K562 (cell line): Measurements from ENCODE around the gene IL1B. TPM values are rescaled to one million over a fixed set of nuclear protein-coding genes. Genes with fewer than 3 reads are reported as not detected.

Source experiments
- MAFG ChIP-seq: fragments of 450-650 bp; conservative IDR thresholded peaks from 2 replicates; pipeline ENCODE4 v1.6.1; 2016; ENCODE audit warnings: missing genetic modification characterization, missing compliant biosample characterization
- polyA plus RNA-seq, 8 experiments: library from polyadenylated mRNA; depleted of rRNA in 4 of 8; stranded (reverse) in 5 of 8; unstranded in 3 of 8; fragments of >200 nt; fragmentation: Nextera tagmentation in 2 of 8; fragmentation: Illumina TruSeq in 1 of 8; extraction: Ambion mirVana in 2 of 8; extraction: Trizol in 1 of 8; gene quantifications; 2 replicates each; pipeline versions ENCODE4 v1.2.1 to v1.2.3, GENCODE V29; 2011 to 2014; ENCODE audit warnings: inconsistent platforms in 1 of 8, missing spikeins in 1 of 8
- total RNA-seq, 7 experiments: library from RNA; depleted of rRNA in 6 of 7; stranded (reverse); fragments of >200 nt in 6 of 7; fragmentation: Illumina TruSeq in 2 of 7; extraction: Trizol in 2 of 7; gene quantifications; 2 replicates each; pipeline versions ENCODE4 v1.2.1 to v1.2.3, GENCODE V29; 2011 to 2021; ENCODE audit warnings: low replicate concordance in 1 of 7
- TF ChIP-seq, protein P1 (sequence below): fragments of 200-600 bp; sonication (generic); IDR thresholded peaks from one replicate; pipeline ENCODE4 v1.6.1; 2012; ENCODE audit warnings: mild to moderate bottlenecking, low read depth, low read length, inconsistent platforms
- TF ChIP-seq, protein P2 (sequence below): fragments of 250-450 bp; sonication (Bioruptor Pico); IDR thresholded peaks from 2 replicates; pipeline ENCODE4 v1.8.0; 2021; ENCODE audit warnings: mild to moderate bottlenecking, moderate library complexity

The IL1B gene
- total and polyA plus RNA-seq, 9 of the 15 experiments (the other 6 are each of a cell fraction or from before 2014, with no cell fraction given): 0.29 TPM; not detected in 8

DNA sequence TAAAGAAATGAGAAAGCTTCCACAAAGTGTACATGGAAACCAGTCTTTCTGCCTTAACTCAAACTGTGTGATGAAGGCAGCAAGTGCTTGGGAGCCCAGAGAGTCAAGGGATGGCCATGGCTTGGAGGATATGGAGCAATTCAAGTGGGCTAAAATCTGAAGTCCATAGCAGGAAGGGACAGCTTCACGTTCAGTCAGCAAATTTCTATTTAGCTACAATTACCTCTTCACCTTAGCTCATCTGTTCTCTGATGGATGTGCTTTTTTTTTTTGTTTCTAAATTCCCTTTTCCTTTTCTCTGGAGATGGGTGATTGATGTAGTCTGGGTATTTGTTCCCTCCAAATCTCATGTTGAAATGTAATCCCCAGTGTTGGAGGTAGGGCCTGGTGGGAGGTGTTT is 47.4 kb downstream of the IL1B start (continued):
- TF ChIP-seq, protein P1, sequence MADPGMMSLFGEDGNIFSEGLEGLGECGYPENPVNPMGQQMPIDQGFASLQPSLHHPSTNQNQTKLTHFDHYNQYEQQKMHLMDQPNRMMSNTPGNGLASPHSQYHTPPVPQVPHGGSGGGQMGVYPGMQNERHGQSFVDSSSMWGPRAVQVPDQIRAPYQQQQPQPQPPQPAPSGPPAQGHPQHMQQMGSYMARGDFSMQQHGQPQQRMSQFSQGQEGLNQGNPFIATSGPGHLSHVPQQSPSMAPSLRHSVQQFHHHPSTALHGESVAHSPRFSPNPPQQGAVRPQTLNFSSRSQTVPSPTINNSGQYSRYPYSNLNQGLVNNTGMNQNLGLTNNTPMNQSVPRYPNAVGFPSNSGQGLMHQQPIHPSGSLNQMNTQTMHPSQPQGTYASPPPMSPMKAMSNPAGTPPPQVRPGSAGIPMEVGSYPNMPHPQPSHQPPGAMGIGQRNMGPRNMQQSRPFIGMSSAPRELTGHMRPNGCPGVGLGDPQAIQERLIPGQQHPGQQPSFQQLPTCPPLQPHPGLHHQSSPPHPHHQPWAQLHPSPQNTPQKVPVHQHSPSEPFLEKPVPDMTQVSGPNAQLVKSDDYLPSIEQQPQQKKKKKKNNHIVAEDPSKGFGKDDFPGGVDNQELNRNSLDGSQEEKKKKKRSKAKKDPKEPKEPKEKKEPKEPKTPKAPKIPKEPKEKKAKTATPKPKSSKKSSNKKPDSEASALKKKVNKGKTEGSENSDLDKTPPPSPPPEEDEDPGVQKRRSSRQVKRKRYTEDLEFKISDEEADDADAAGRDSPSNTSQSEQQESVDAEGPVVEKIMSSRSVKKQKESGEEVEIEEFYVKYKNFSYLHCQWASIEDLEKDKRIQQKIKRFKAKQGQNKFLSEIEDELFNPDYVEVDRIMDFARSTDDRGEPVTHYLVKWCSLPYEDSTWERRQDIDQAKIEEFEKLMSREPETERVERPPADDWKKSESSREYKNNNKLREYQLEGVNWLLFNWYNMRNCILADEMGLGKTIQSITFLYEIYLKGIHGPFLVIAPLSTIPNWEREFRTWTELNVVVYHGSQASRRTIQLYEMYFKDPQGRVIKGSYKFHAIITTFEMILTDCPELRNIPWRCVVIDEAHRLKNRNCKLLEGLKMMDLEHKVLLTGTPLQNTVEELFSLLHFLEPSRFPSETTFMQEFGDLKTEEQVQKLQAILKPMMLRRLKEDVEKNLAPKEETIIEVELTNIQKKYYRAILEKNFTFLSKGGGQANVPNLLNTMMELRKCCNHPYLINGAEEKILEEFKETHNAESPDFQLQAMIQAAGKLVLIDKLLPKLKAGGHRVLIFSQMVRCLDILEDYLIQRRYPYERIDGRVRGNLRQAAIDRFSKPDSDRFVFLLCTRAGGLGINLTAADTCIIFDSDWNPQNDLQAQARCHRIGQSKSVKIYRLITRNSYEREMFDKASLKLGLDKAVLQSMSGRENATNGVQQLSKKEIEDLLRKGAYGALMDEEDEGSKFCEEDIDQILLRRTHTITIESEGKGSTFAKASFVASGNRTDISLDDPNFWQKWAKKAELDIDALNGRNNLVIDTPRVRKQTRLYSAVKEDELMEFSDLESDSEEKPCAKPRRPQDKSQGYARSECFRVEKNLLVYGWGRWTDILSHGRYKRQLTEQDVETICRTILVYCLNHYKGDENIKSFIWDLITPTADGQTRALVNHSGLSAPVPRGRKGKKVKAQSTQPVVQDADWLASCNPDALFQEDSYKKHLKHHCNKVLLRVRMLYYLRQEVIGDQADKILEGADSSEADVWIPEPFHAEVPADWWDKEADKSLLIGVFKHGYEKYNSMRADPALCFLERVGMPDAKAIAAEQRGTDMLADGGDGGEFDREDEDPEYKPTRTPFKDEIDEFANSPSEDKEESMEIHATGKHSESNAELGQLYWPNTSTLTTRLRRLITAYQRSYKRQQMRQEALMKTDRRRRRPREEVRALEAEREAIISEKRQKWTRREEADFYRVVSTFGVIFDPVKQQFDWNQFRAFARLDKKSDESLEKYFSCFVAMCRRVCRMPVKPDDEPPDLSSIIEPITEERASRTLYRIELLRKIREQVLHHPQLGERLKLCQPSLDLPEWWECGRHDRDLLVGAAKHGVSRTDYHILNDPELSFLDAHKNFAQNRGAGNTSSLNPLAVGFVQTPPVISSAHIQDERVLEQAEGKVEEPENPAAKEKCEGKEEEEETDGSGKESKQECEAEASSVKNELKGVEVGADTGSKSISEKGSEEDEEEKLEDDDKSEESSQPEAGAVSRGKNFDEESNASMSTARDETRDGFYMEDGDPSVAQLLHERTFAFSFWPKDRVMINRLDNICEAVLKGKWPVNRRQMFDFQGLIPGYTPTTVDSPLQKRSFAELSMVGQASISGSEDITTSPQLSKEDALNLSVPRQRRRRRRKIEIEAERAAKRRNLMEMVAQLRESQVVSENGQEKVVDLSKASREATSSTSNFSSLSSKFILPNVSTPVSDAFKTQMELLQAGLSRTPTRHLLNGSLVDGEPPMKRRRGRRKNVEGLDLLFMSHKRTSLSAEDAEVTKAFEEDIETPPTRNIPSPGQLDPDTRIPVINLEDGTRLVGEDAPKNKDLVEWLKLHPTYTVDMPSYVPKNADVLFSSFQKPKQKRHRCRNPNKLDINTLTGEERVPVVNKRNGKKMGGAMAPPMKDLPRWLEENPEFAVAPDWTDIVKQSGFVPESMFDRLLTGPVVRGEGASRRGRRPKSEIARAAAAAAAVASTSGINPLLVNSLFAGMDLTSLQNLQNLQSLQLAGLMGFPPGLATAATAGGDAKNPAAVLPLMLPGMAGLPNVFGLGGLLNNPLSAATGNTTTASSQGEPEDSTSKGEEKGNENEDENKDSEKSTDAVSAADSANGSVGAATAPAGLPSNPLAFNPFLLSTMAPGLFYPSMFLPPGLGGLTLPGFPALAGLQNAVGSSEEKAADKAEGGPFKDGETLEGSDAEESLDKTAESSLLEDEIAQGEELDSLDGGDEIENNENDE: no peak
- TF ChIP-seq, protein P2, sequence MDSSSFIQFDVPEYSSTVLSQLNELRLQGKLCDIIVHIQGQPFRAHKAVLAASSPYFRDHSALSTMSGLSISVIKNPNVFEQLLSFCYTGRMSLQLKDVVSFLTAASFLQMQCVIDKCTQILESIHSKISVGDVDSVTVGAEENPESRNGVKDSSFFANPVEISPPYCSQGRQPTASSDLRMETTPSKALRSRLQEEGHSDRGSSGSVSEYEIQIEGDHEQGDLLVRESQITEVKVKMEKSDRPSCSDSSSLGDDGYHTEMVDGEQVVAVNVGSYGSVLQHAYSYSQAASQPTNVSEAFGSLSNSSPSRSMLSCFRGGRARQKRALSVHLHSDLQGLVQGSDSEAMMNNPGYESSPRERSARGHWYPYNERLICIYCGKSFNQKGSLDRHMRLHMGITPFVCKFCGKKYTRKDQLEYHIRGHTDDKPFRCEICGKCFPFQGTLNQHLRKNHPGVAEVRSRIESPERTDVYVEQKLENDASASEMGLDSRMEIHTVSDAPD (CRISPR knock-in tag): no peak
- TF ChIP-seq MAFG (tag): 0 out of 2 replicates have a peak, but pooled peaks have one; percentile 16
- TF ChIP-seq, all 486 proteins: peak for 3
